HepG2 (cell line): ENCODE results near the gene ENGASE. TPM values are rescaled to one million over a fixed set of nuclear protein-coding genes. Genes with fewer than 3 reads are reported as not detected.
A peak's percentile ranks its signal among the peaks of the same experiment; 100 is the strongest.

Source experiments
- ATAC-seq: fragments of 200-7000 bp; cut with Tn5 transposase; 3 replicates; pipeline ENCODE4 v1.9.1; 2020; ENCODE audit warnings: mild to moderate bottlenecking, moderate library complexity
- BruUV-seq: library from RNA; stranded (reverse); fragments of 400-500 nt; replicated peaks from 2 replicates; lab custom pipeline; 2021; lab: Mats Ljungman, UMichigan
- CTCF ChIA-PET: fragments of 300-600 bp; formaldehyde crosslinking; extraction: SDS; loops from one replicate; lab custom pipeline; 2021; ENCODE audit warnings: low total read pairs, inconsistent platforms, low intra/inter-chr PET ratio; lab: Yijun Ruan, JAX
- POLR2A ChIA-PET: fragments of 350-600 bp; sonication (Branson Sonifier 250); formaldehyde crosslinking; loops from one replicate; lab custom pipeline; 2020; ENCODE audit warnings: antibody characterized with exemption, inconsistent platforms; lab: Yijun Ruan, JAX
- DNase-seq: peaks from one replicate; pipeline ENCODE4 v3.0.0-alpha.2; 2015; ENCODE audit warnings: low spot score
- FAIRE-seq: peaks from 3 replicates; lab custom pipeline; 2011; peaks lifted over from hg19 to GRCh38; lab: Jason Lieb, UNC
- H2AFZ ChIP-seq: one replicate; pipeline ENCODE4 v1.6.1; 2011; ENCODE audit warnings: low read length, inconsistent platforms
- H3K27ac ChIP-seq: fragments of 300-600 bp; 3 replicates; pipeline ENCODE4 v1.8.0; 2011; ENCODE audit warnings: mixed run types, mild to moderate bottlenecking, mixed read lengths, low read length, inconsistent platforms; ENCODE audit not compliant: insufficient read depth; ENCODE audit errors: extremely low read length
- H3K27me3 ChIP-seq, 2 experiments: fragments of 200-600 bp in 1 of 2; 2 replicates in 1 of 2; 3 replicates in 1 of 2; pipeline versions ENCODE4 v1.6.0 to v1.8.0; 2011; ENCODE audit warnings: low read length in 2 of 2, mild to moderate bottlenecking in 2 of 2, moderate library complexity in 2 of 2, inconsistent platforms in 1 of 2; ENCODE audit not compliant: insufficient read depth in 2 of 2, control insufficient read depth in 1 of 2
- H3K36me3 ChIP-seq, 2 experiments: fragments of 200-600 bp in 1 of 2; replicated peaks in 1 of 2; 2 replicates in 1 of 2; 3 replicates in 1 of 2; pipeline versions ENCODE4 v1.5.1 to v1.8.0; 2011; ENCODE audit warnings: low read length in 2 of 2, inconsistent platforms in 1 of 2; ENCODE audit not compliant: insufficient read depth in 2 of 2, control insufficient read depth in 1 of 2
- H3K4me1 ChIP-seq: 2 replicates; pipeline ENCODE4 v1.5.1; 2012; ENCODE audit warnings: low read length, inconsistent platforms; ENCODE audit not compliant: insufficient read depth
- H3K4me2 ChIP-seq: 2 replicates; pipeline ENCODE4 v1.6.0; 2011; ENCODE audit warnings: low read depth, low read length, inconsistent platforms
- H3K4me3 ChIP-seq, 3 experiments: fragments of 200-600 bp in 1 of 3; sonication (generic), shearing (Covaris generic) in 1 of 3; replicated peaks in 1 of 3; 2 replicates each; pipeline ENCODE4 v1.5.1; 2011 to 2016; ENCODE audit warnings: low read length in 3 of 3, inconsistent platforms in 2 of 3, low read depth in 2 of 3, mild to moderate bottlenecking in 2 of 3, control low read depth in 1 of 3, mixed read lengths in 1 of 3; ENCODE audit not compliant: insufficient read depth in 1 of 3
- H3K79me2 ChIP-seq: one replicate; pipeline ENCODE4 v1.6.1; 2011; ENCODE audit warnings: low read length, inconsistent platforms; ENCODE audit not compliant: insufficient read depth
- H3K9ac ChIP-seq: 2 replicates; pipeline ENCODE4 v1.6.0; 2011; ENCODE audit warnings: mild to moderate bottlenecking, low read depth, low read length, inconsistent platforms; ENCODE audit not compliant: insufficient read depth
- H3K9me3 ChIP-seq: 2 replicates; pipeline ENCODE4 v1.5.1; 2012; ENCODE audit warnings: mild to moderate bottlenecking, low read length
- H4K20me1 ChIP-seq: 2 replicates; pipeline ENCODE4 v1.6.0; 2011; ENCODE audit warnings: inconsistent platforms, mild to moderate bottlenecking, low read length, moderate library complexity; ENCODE audit not compliant: insufficient read depth
- CENPBD1 ChIP-seq: sonication (generic); formaldehyde crosslinking; IDR thresholded peaks from 2 replicates; pipeline ENCODE4 v1.8.0; 2022; ENCODE audit warnings: missing genetic modification reagents, low read depth, mild to moderate bottlenecking, borderline replicate concordance
- EHMT2 ChIP-seq: fragments of 200-600 bp; sonication (generic); IDR thresholded peaks from 2 replicates; pipeline ENCODE4 v1.7.0; 2017; ENCODE audit warnings: antibody characterized with exemption, low read depth, low read length, borderline replicate concordance
- IRF1 ChIP-seq: sonication (generic); formaldehyde crosslinking; IDR thresholded peaks from 2 replicates; pipeline ENCODE4 v1.4.0; 2020; ENCODE audit warnings: low read depth, mild to moderate bottlenecking, missing genetic modification reagents
- TBX2 ChIP-seq: sonication (generic); formaldehyde crosslinking; IDR thresholded peaks from 2 replicates; pipeline ENCODE4 v1.5.0; 2020; ENCODE audit warnings: missing genetic modification reagents, mild to moderate bottlenecking, borderline replicate concordance
- ZFX ChIP-seq: sonication (generic); formaldehyde crosslinking; IDR thresholded peaks from 2 replicates; pipeline ENCODE4 v1.4.0; 2020; ENCODE audit warnings: mild to moderate bottlenecking, low read depth, missing genetic modification reagents, moderate library complexity
- ZFYVE20 ChIP-seq: sonication (generic); formaldehyde crosslinking; IDR thresholded peaks from 2 replicates; pipeline ENCODE4 v1.8.0; 2023; ENCODE audit warnings: low read depth, mild to moderate bottlenecking, moderate library complexity, missing genetic modification reagents, borderline replicate concordance
- ZNF230 ChIP-seq: sonication (generic); formaldehyde crosslinking; IDR thresholded peaks from 2 replicates; pipeline ENCODE4 v1.4.0; 2020; ENCODE audit warnings: mild to moderate bottlenecking, missing genetic modification reagents
- ZNF280B ChIP-seq: sonication (generic); formaldehyde crosslinking; IDR thresholded peaks from 2 replicates; pipeline ENCODE4 v1.5.0; 2020; ENCODE audit warnings: missing genetic modification reagents, mild to moderate bottlenecking, borderline replicate concordance
- ZNF501 ChIP-seq: sonication (generic); formaldehyde crosslinking; IDR thresholded peaks from 2 replicates; pipeline ENCODE4 v1.5.1; 2020; ENCODE audit warnings: mild to moderate bottlenecking, moderate library complexity, missing genetic modification reagents
- ZNF563 ChIP-seq: sonication (generic); formaldehyde crosslinking; IDR thresholded peaks from 2 replicates; pipeline ENCODE4 v1.8.0; 2022; ENCODE audit warnings: mild to moderate bottlenecking, moderate library complexity, missing genetic modification reagents
- ZNF572 ChIP-seq: sonication (generic); formaldehyde crosslinking; IDR thresholded peaks from 2 replicates; pipeline ENCODE4 v1.5.1; 2020; ENCODE audit warnings: mild to moderate bottlenecking, missing genetic modification reagents
- ZNF644 ChIP-seq: IDR thresholded peaks from 2 replicates; pipeline ENCODE4 v1.6.1; 2016; ENCODE audit warnings: low read depth
- ZNF709 ChIP-seq: sonication (generic); formaldehyde crosslinking; IDR thresholded peaks from 2 replicates; pipeline ENCODE4 v1.5.0; 2020; ENCODE audit warnings: mild to moderate bottlenecking, missing genetic modification reagents
- ZNF713 ChIP-seq: sonication (generic); formaldehyde crosslinking; IDR thresholded peaks from 2 replicates; pipeline ENCODE4 v1.4.0; 2020; ENCODE audit warnings: mild to moderate bottlenecking, missing genetic modification reagents
- ZNF737 ChIP-seq: sonication (generic); formaldehyde crosslinking; IDR thresholded peaks from 2 replicates; pipeline ENCODE4 v1.5.0; 2020; ENCODE audit warnings: missing genetic modification reagents, mild to moderate bottlenecking, borderline replicate concordance
- ZNF766 ChIP-seq: sonication (generic); formaldehyde crosslinking; IDR thresholded peaks from 2 replicates; pipeline ENCODE4 v1.5.0; 2020; ENCODE audit warnings: missing genetic modification reagents, borderline replicate concordance
- WGBS: methylation state at CpG from one replicate; pipeline ENCODE4 v1.1.6; 2017; ENCODE audit warnings: low lambda C conversion rate; 5-methylcytosine and 5-hydroxymethylcytosine counted together
- in situ Hi-C: cut with HindIII; loops from 2 replicates; pipeline ENCODE4 v1.10.0; 2017; ENCODE audit warnings: low pct_unique_long_range_greater_than_20kb; ENCODE audit not compliant: extremely low pct_ligation_motif_present
- intact Hi-C: fragments of 100-400 bp; cut with micrococcal nuclease; formaldehyde crosslinking; loops from one replicate; pipeline ENCODE4 v1.10.0; 2022; ENCODE audit not compliant: unreplicated experiment
- polyA plus RNA-seq, 8 experiments: library from polyadenylated mRNA; depleted of rRNA in 3 of 8; stranded (reverse) in 7 of 8; unstranded in 1 of 8; fragments of >200 nt; fragmentation: Illumina TruSeq in 4 of 8; extraction: Trizol in 4 of 8; gene quantifications; 2 replicates each; pipeline versions ENCODE4 v1.2.1 to v1.2.3, GENCODE V29; 2011 to 2016; ENCODE audit warnings: low read depth in 4 of 8, missing spikeins in 1 of 8, mixed read lengths in 1 of 8; ENCODE audit not compliant: insufficient read depth in 1 of 8
- total RNA-seq, 5 experiments: library from RNA; depleted of rRNA; stranded (reverse); fragments of >200 nt; fragmentation: Illumina TruSeq; extraction: Trizol; gene quantifications; 2 replicates each; pipeline ENCODE4 v1.2.3, GENCODE V29; 2016; ENCODE audit warnings: low read depth in 1 of 5
- TF ChIP-seq, protein P1 (sequence below): IDR thresholded peaks from 2 replicates; pipeline ENCODE4 v1.6.1; 2016; ENCODE audit warnings: low read depth
- TF ChIP-seq, protein P2 (sequence below): sonication (generic); formaldehyde crosslinking; conservative IDR thresholded peaks from 2 replicates; pipeline ENCODE4 v1.8.0; 2022; ENCODE audit warnings: mild to moderate bottlenecking, moderate library complexity, missing genetic modification reagents

The ENGASE gene
- total and polyA plus RNA-seq, 2 of the 13 experiments (the other 11 are each of a cell fraction or from before 2014, with no cell fraction given), result 10.6 to 18.1 TPM

- Histone ChIP-seq H2AFZ (peak overlapping the region; percentile 29), H3K27ac (no peak overlapping the region), H3K9ac (peak overlapping the region; percentile 13; the same call in 1 of the 2 replicates), H3K4me1 (peaks cover 41% of the 10 kb centered on the region), H3K4me3 (peak overlapping the region in 1 of 3 experiments; percentile 51; a peak in 2 of 6 replicates), H3K27me3 (peaks cover 0 to 20% of the 10 kb centered on the region in 2 experiments; a peak in 2 of 5 replicates), H4K20me1 (no peaks in the 10 kb centered on the region), H3K4me2 (peak overlapping the region; percentile 72), H3K36me3 (peaks cover 2 to 10% of the 10 kb centered on the region in 2 experiments; a peak in 3 of 5 replicates), H3K79me2 (peaks cover 5% of the 10 kb centered on the region), H3K9me3 (no peaks in the 10 kb centered on the region)
- CTCF ChIA-PET, result no interaction called here
- FAIRE-seq (no peak), DNase-seq (peak; percentile 66), ATAC-seq (peak; percentile 33)
- BruUV-seq, result no TSS peak
- POLR2A ChIA-PET, result interaction anchor here (0.5 to 4.0 kb wide), 3 partner anchors 24 to 128 kb away, joined by 3 to 95 read pairs (median 11); no protein-coding TSS in a partner anchor
- 42% methylated on average over 6 of the region's 6 CpGs for WGBS
- intact Hi-C loops (no loop called here), in situ Hi-C loops (no loop called here)
- TF ChIP-seq ZNF737 (no peak), IRF1 (CRISPR knock-in tag) (no peak), CENPBD1 (CRISPR knock-in tag) (no peak), ZNF644 (CRISPR knock-in tag) (peak; percentile 96), ZNF230 (CRISPR knock-in tag) (no peak), ZNF280B (CRISPR knock-in tag) (0 out of 2 replicates have a peak, but pooled peaks have one; percentile 11), ZNF709 (CRISPR knock-in tag) (no peak), ZNF501 (peak; percentile 35; the same call in 1 of the 2 replicates), EHMT2 (peak; percentile 65; the same call in 1 of the 2 replicates), ZNF563 (CRISPR knock-in tag) (0 out of 2 replicates have a peak, but pooled peaks have one; percentile 42), ZFX (CRISPR knock-in tag) (peak; percentile 46; the same call in 1 of the 2 replicates), TBX2 (CRISPR knock-in tag) (0 out of 2 replicates have a peak, but pooled peaks have one; percentile 13), ZNF766 (CRISPR knock-in tag) (no peak), ZFYVE20 (CRISPR knock-in tag) (no peak), ZNF572 (peak; percentile 80; the same call in 1 of the 2 replicates), ZNF713 (CRISPR knock-in tag) (0 out of 2 replicates have a peak, but pooled peaks have one; percentile 49)
- TF ChIP-seq, protein P1, sequence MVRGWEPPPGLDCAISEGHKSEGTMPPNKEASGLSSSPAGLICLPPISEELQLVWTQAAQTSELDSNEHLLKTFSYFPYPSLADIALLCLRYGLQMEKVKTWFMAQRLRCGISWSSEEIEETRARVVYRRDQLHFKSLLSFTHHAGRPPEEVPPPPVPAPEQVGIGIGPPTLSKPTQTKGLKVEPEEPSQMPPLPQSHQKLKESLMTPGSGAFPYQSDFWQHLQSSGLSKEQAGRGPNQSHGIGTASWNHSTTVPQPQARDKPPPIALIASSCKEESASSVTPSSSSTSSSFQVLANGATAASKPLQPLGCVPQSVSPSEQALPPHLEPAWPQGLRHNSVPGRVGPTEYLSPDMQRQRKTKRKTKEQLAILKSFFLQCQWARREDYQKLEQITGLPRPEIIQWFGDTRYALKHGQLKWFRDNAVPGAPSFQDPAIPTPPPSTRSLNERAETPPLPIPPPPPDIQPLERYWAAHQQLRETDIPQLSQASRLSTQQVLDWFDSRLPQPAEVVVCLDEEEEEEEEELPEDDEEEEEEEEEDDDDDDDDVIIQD (CRISPR knock-in tag), result peak; percentile 49; the same call in 1 of the 2 replicates
- TF ChIP-seq, protein P2, sequence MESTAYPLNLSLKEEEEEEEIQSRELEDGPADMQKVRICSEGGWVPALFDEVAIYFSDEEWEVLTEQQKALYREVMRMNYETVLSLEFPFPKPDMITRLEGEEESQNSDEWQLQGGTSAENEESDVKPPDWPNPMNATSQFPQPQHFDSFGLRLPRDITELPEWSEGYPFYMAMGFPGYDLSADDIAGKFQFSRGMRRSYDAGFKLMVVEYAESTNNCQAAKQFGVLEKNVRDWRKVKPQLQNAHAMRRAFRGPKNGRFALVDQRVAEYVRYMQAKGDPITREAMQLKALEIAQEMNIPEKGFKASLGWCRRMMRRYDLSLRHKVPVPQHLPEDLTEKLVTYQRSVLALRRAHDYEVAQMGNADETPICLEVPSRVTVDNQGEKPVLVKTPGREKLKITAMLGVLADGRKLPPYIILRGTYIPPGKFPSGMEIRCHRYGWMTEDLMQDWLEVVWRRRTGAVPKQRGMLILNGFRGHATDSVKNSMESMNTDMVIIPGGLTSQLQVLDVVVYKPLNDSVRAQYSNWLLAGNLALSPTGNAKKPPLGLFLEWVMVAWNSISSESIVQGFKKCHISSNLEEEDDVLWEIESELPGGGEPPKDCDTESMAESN (CRISPR knock-in tag), result 0 out of 2 replicates have a peak, but pooled peaks have one; percentile 31
Observed at GRCh38 chr17:79073706-79074088, 927 bp upstream of the ENGASE start.
